ENCODE results near the gene MRPS24.

Gene MRPS24

GRCh38 chr7:43877968-43878864, 8.9 kb upstream of the MRPS24 start:
- DNase-seq (ENCODE audit: low read depth in 2 of 2, low spot score in 1 of 2): no peak

GRCh38 chr7:43876976-43877745, 7.8 kb upstream of the MRPS24 start:
- DNase-seq (ENCODE audit: low read depth in 2 of 2, low spot score in 1 of 2): no peak

GRCh38 chr7:43876241-43876640, 6.9 kb upstream of the MRPS24 start:
- no peak for DNase-seq (ENCODE audit: low read depth in 2 of 2, low spot score in 1 of 2)

- DNase-seq (ENCODE audit: low read depth in 2 of 2, low spot score in 1 of 2): no peak
Observed at GRCh38 chr7:43873300-43873699, 4.0 kb upstream of the MRPS24 start.

- DNase-seq (ENCODE audit: low read depth in 2 of 2, low spot score in 1 of 2): no peak
Observed at GRCh38 chr7:43872406-43873110, 3.2 kb upstream of the MRPS24 start.

GRCh38 chr7:43871064-43871463, 1.7 kb upstream of the MRPS24 start:
- DNase-seq (ENCODE audit: low read depth in 2 of 2, low spot score in 1 of 2): no peak

DNA sequence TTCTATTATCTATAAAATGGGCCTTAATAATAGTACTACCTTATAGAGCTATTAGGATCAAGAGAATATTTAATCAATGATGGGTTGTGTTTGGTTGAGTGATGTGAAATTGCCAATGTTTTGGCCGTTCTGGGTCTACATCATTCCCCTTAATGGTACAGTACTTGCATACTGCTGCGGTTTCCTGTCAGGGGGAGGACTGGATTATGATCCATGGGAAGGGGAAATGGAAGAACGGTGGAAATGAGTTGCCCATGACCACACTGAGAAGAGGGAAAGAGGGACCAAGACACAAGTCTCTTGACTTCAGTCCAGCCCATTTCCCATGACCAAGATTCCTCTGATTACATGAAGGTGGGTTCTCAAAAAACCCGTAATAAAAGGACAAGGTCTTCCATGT, 999 bp upstream of the MRPS24 start:
- DNase-seq (ENCODE audit: low read depth in 2 of 2, low spot score in 1 of 2): no peak

DNA sequence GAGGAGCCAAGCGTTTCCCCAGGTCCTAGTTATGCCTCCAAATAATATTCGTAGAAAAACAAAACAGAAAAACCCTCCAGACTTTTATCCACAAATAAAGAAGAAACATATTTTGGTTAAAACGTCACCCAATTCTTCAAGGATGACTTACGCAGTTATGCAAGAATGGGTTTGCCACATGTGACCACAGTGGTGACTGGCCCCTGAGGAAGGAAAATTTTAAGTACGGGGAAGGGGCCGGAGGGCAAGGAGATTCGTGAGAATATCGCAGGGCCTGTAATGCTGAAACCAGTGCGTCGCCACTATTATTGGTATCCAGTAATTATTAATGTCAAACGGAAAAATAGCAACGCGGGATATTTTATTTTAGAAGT, 537 bp upstream of the MRPS24 start:
- DNase-seq (ENCODE audit: low read depth in 2 of 2, low spot score in 1 of 2): no peak

DNA sequence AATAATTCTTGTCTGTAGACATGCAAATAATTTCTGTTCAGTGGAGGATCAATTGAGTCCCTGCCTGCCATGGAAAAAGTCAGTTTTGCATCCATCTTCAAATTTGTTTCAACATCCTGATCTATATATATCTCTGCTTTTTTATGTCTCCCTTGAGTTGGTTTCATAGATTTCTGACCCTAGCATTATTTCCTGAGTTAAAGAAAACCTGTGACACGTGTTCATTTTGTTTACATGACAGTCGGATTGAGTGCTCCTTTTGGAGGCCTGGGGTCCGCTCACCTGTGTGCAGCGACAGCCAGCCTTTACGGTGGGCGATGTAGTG, 674 bp downstream of the MRPS24 start:
- DNase-seq (ENCODE audit: low read depth in 2 of 2, low spot score in 1 of 2): no peak

DNA sequence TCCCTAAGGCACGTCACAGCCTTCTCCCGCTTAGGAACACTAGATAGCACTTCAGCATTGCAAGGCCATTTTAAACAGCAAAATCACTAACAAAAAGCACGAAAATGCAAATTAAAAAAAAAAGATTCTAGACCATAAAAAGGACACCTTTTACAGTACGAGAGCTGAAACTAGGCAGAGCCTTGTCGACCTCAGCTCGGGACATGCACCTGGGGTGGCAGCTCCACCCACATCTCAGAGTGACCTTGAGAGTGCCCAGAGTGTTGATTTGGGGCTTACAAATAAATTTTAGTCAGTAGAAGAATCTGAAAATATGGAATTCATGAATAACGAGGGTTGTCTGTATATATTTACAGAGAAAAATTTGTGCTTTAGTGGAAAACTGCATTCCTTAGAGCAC, 1.1 kb downstream of the MRPS24 start:
- no peak for DNase-seq (ENCODE audit: low read depth in 2 of 2, low spot score in 1 of 2)

DNA sequence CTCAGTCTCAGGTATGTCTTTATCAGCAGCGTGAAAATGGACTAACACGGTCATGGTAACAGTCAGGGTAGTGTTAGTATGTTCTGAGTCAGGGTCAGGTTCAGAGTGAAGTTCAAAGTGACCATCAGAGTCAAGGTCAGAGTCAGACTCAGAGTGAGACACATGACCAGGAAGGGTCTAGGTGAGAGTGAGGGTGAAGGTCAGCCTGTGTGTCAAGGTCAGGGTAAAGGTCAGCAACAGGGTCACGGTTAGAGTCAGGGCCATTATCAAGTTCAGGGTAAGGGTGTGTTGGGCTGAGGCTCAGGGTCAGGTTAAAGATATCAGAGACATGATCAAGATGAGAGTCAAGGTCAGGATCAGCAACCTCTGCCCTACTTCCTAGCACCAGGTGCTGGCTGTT, 4.0 kb downstream of the MRPS24 start:
- DNase-seq (ENCODE audit: low read depth in 2 of 2, low spot score in 1 of 2): no peak

DNA sequence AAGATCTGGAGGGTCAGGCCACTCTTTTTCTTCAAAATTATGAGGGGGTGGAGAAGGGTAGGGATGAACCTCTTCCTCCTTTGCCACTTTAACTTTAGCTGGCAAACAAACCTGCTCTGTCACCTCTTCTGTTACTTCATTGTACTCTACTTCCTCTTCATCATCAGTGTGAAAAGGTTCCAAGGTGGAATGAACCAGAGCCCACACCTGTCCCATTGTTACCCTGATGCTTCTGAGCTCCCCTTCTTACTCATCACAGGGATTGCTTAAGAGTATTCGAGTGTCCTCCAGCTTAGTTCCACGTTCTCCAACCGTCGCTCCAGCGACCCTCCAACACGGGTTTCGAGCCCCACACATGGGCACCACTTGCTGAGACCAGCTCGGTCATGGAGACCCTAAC, 5.2 kb downstream of the MRPS24 start:
- DNase-seq (ENCODE audit: low read depth in 2 of 2, low spot score in 1 of 2): no peak

GRCh38 chr7:43856996-43857395, 12.3 kb downstream of the MRPS24 start:
- DNase-seq (ENCODE audit: low read depth in 2 of 2, low spot score in 1 of 2): no peak

DNA sequence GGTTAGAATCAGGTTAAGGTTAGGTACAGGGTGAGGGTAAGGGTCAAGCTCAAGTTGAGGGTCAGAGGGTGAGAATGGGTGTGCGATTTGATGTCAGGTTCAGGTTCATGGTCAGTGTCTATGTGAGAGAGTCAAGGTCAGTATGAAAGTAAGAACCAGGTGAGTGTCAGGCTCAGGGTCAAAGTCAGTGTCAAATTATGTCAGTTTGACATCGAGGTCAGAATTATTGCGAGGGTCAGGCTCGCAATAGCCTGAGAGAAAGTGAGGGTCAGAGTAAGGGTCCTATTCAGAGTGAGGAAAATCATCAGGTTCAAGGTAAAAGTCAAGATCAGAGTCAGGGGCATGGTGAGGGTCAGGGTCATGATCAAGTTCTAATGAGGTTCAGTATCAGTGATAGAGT, 13.0 kb downstream of the MRPS24 start:
- no peak for DNase-seq (ENCODE audit: low read depth in 2 of 2, low spot score in 1 of 2)

- DNase-seq (ENCODE audit: low read depth in 2 of 2, low spot score in 1 of 2): no peak
Observed at GRCh38 chr7:43855176-43855575, 14.1 kb downstream of the MRPS24 start.

DNA sequence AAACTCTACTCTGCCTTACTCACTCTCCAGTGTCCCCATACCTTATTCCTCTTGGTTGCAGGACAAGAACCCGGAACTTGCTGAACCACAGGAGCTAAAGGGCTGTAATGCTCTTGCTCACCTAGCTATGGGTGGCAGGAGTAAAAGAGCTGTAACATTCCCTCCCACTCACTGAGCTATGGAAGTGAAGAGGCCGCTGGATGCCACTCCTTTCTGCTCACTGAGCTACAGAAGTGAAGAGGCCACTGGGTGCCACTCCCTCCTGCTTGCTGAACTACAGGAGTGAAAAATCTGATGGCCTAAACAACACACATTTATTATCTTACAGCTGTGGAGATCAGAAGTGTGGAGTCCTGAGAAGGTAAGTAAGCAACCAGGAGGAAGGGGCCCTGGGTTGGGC, 17.5 kb downstream of the MRPS24 start:
- DNase-seq (ENCODE audit: low read depth in 2 of 2, low spot score in 1 of 2): no peak

- DNase-seq (ENCODE audit: low read depth in 2 of 2, low spot score in 1 of 2): no peak
Observed at GRCh38 chr7:43850348-43851116, 18.8 kb downstream of the MRPS24 start.

DNA sequence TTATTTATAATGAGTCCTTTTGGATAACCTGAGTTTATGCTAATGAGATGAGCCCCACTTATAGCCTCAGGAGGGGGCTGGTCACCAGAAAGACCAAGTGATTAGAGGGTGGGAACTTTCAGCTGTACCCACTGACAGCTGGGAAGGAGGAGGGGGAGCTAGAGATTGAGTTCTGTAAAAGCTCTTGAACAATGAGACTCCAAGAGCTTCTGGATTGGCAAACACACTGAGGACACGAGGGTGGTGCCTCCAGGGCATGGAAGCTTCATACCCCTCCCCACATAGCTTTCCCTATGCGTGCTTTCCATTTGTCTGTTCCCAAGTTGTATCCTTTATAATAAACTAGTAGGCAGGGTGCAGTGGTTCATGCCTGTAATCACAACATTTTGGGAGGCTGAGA, 20.3 kb downstream of the MRPS24 start:
- DNase-seq (ENCODE audit: low read depth in 2 of 2, low spot score in 1 of 2): no peak

DNA sequence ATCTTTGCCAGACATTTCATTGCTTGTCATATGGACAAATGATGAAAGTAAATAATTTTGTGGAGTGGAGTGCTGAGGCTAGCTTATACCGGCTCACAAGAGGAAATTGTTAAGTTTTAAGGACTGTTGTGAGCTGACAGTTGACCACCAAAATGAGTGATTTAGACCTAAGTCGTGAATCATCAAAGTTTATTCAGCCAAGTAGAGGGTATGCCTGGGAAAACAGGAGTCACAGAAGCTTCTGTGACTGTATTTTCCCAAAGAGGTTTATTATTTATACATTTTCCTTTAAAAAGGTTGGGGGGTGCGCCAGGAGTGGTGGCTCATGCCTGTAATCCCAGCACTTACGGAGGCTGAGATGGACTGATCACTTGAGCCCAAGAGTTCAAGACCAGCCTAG, 21.8 kb downstream of the MRPS24 start:
- no peak for DNase-seq (ENCODE audit: low read depth in 2 of 2, low spot score in 1 of 2)

- DNase-seq (ENCODE audit: low read depth in 2 of 2, low spot score in 1 of 2): no peak
Observed at GRCh38 chr7:43844662-43845061, 24.7 kb downstream of the MRPS24 start.

GRCh38 chr7:43844257-43844656, 25.1 kb downstream of the MRPS24 start:
- no peak for DNase-seq (ENCODE audit: low read depth in 2 of 2, low spot score in 1 of 2)

Data from stimulated activated CD8-positive, alpha-beta memory T cell treated with anti-CD3 and anti-CD28 coated beads, Interleukin-4, amount 100 ng/mL, for 4 hours (primary cell).